IMR-90 (cell line): ENCODE results near the gene PRSS3. TPM values are rescaled to one million over a fixed set of nuclear protein-coding genes. Genes with fewer than 3 reads are reported as not detected.

Experiments
- ATAC-seq: fragments of 200-7000 bp; cut with Tn5 transposase; 2 replicates; pipeline ENCODE4 v1.9.1; 2020; ENCODE audit warnings: low read depth, mild to moderate bottlenecking, moderate library complexity
- BruUV-seq: library from RNA; stranded (reverse); fragments of 400-500 nt; replicated peaks from 2 replicates; lab custom pipeline; 2021; lab: Mats Ljungman, UMichigan
- CTCF ChIA-PET: fragments of 300-600 bp; formaldehyde crosslinking; extraction: SDS; loops from one replicate; lab custom pipeline; 2021; ENCODE audit warnings: antibody characterized with exemption; lab: Yijun Ruan, JAX
- POLR2A ChIA-PET: fragments of 300-600 bp; sonication (Branson Sonifier 250); formaldehyde crosslinking; loops from one replicate; lab custom pipeline; 2022; ENCODE audit warnings: antibody characterized with exemption; ENCODE audit not compliant: unreplicated experiment; lab: Charles Lee
- DNase-seq: peaks from one replicate; pipeline ENCODE4 v3.0.0; 2013
- H2AFZ ChIP-seq: replicated peaks from 2 replicates; pipeline ENCODE3; 2013; ENCODE audit warnings: low read length, mild to moderate bottlenecking; ENCODE audit not compliant: poor library complexity
- H2AK5ac ChIP-seq: 2 replicates; pipeline ENCODE4 v1.6.1; 2013; ENCODE audit warnings: low read depth, low read length, inconsistent platforms
- H2AK9ac ChIP-seq: replicated peaks from 2 replicates; pipeline ENCODE3; 2013; ENCODE audit warnings: mild to moderate bottlenecking, low read depth, low read length, moderate library complexity; ENCODE audit not compliant: poor library complexity
- H2BK120ac ChIP-seq: 2 replicates; pipeline ENCODE4 v1.6.1; 2013; ENCODE audit warnings: low read depth, low read length, inconsistent platforms
- H2BK15ac ChIP-seq: 3 replicates; pipeline ENCODE4 v1.6.1; 2013; ENCODE audit warnings: low read depth, low read length, inconsistent platforms
- H2BK20ac ChIP-seq: 2 replicates; pipeline ENCODE4 v1.6.1; 2013; ENCODE audit warnings: low read depth, mild to moderate bottlenecking, inconsistent platforms, low read length, moderate library complexity
- H2BK5ac ChIP-seq: 2 replicates; pipeline ENCODE4 v1.6.1; 2013; ENCODE audit warnings: mild to moderate bottlenecking, low read depth, low read length, inconsistent platforms; ENCODE audit not compliant: poor library complexity, severe bottlenecking
- H3K14ac ChIP-seq: replicated peaks from 2 replicates; pipeline ENCODE4 v1.6.1; 2013; ENCODE audit warnings: low read depth, low read length, inconsistent platforms
- H3K18ac ChIP-seq: 2 replicates; pipeline ENCODE4 v1.6.1; 2013; ENCODE audit warnings: low read depth, low read length, control low read depth
- H3K23ac ChIP-seq: 2 replicates; pipeline ENCODE4 v1.6.1; 2013; ENCODE audit warnings: low read depth, low read length, inconsistent platforms
- H3K27ac ChIP-seq: 2 replicates; pipeline ENCODE4 v1.5.1; 2013; ENCODE audit warnings: mild to moderate bottlenecking, control low read depth, low read length; ENCODE audit not compliant: insufficient read depth
- H3K27me3 ChIP-seq: 2 replicates; pipeline ENCODE4 v1.6.1; 2013; ENCODE audit warnings: low read length; ENCODE audit not compliant: control insufficient read depth, insufficient read depth
- H3K36me3 ChIP-seq: 2 replicates; pipeline ENCODE4 v1.6.1; 2013; ENCODE audit warnings: low read length, mixed read lengths; ENCODE audit not compliant: control insufficient read depth, insufficient read depth
- H3K4ac ChIP-seq: 2 replicates; pipeline ENCODE4 v1.6.1; 2013; ENCODE audit warnings: low read depth, low read length, inconsistent platforms
- H3K4me1 ChIP-seq: 2 replicates; pipeline ENCODE4 v1.6.1; 2013; ENCODE audit warnings: low read length, mixed read lengths; ENCODE audit not compliant: control insufficient read depth, insufficient read depth
- H3K4me2 ChIP-seq: 2 replicates; pipeline ENCODE4 v1.6.1; 2013; ENCODE audit warnings: low read depth, mild to moderate bottlenecking, control low read depth, low read length, moderate library complexity
- H3K4me3 ChIP-seq: 2 replicates; pipeline ENCODE4 v1.5.1; 2013; ENCODE audit warnings: low read depth, mild to moderate bottlenecking, control low read depth, low read length, moderate library complexity; ENCODE audit not compliant: insufficient read depth
- H3K56ac ChIP-seq: 2 replicates; pipeline ENCODE4 v1.6.1; 2013; ENCODE audit warnings: low read length, inconsistent platforms; ENCODE audit not compliant: insufficient read depth; ENCODE audit errors: extremely low read depth
- H3K79me1 ChIP-seq, 2 experiments: 2 replicates each; pipeline ENCODE4 v1.6.1; 2013; ENCODE audit warnings: low read length in 2 of 2, inconsistent platforms in 1 of 2, low read depth in 1 of 2
- H3K9ac ChIP-seq: 2 replicates; pipeline ENCODE4 v1.6.1; 2013; ENCODE audit warnings: low read depth, low read length, control low read depth
- H3K9me1 ChIP-seq: 2 replicates; pipeline ENCODE4 v1.6.1; 2013; ENCODE audit warnings: low read length, inconsistent platforms; ENCODE audit not compliant: insufficient read depth
- H3K9me3 ChIP-seq: 2 replicates; pipeline ENCODE4 v1.6.1; 2013; ENCODE audit warnings: low read length; ENCODE audit not compliant: control insufficient read depth, insufficient read depth
- H4K20me1 ChIP-seq: 2 replicates; pipeline ENCODE4 v1.6.1; 2013; ENCODE audit warnings: low read length, inconsistent platforms; ENCODE audit not compliant: insufficient read depth
- H4K5ac ChIP-seq: 2 replicates; pipeline ENCODE4 v1.6.1; 2013; ENCODE audit warnings: mild to moderate bottlenecking, low read depth, low read length, control low read depth
- H4K8ac ChIP-seq, 2 experiments: 2 replicates each; pipeline ENCODE4 v1.6.1; 2013; ENCODE audit warnings: low read depth in 2 of 2, low read length in 2 of 2, control low read depth in 1 of 2, inconsistent platforms in 1 of 2
- H4K91ac ChIP-seq: 2 replicates; pipeline ENCODE4 v1.6.1; 2013; ENCODE audit warnings: low read depth, low read length, inconsistent platforms; ENCODE audit not compliant: insufficient read depth
- BHLHE40 ChIP-seq: fragments of 150-350 bp; IDR thresholded peaks from 2 replicates; pipeline ENCODE4 v1.6.1; 2016; ENCODE audit warnings: mild to moderate bottlenecking, low read depth, low read length
- CEBPB ChIP-seq: IDR thresholded peaks from 2 replicates; pipeline ENCODE4 v1.6.1; 2012; ENCODE audit warnings: low read depth, low read length, improper control_type of control experiment
- CTCF ChIP-seq: conservative IDR thresholded peaks from 2 replicates; pipeline ENCODE4 v1.5.1; 2012; ENCODE audit warnings: mild to moderate bottlenecking, low read depth, low read length, improper control_type of control experiment
- FOS ChIP-seq: fragments of 150-350 bp; IDR thresholded peaks from 2 replicates; pipeline ENCODE4 v1.6.1; 2016; ENCODE audit warnings: low read depth, low read length
- NFE2L2 ChIP-seq: fragments of 150-350 bp; IDR thresholded peaks from 2 replicates; pipeline ENCODE4 v1.6.1; 2016; ENCODE audit warnings: low read depth, mild to moderate bottlenecking, low read length
- POLR2A ChIP-seq: IDR thresholded peaks from 2 replicates; pipeline ENCODE4 v1.6.1; 2012; ENCODE audit warnings: mild to moderate bottlenecking, low read depth, low read length
- RFX5 ChIP-seq: IDR thresholded peaks from 2 replicates; pipeline ENCODE4 v1.8.0; 2012; ENCODE audit warnings: low read depth, mild to moderate bottlenecking, low read length, moderate library complexity
- SMC3 ChIP-seq: fragments of 150-350 bp; IDR thresholded peaks from 2 replicates; pipeline ENCODE4 v1.6.1; 2016; ENCODE audit warnings: low read depth, mild to moderate bottlenecking, antibody characterized with exemption, low read length, moderate library complexity
- USF2 ChIP-seq: fragments of 150-350 bp; IDR thresholded peaks from 2 replicates; pipeline ENCODE4 v1.6.1; 2017; ENCODE audit warnings: mild to moderate bottlenecking, antibody characterized with exemption, low read length, low read depth
- WGBS, 2 experiments: methylation state at CpG; one replicate each; pipeline versions ENCODE4 v1.1.5 to v1.1.7; 2013; ENCODE audit warnings: missing lambda C conversion rate in 2 of 2; ENCODE audit not compliant: insufficient read length in 1 of 2; ENCODE audit errors: extremely low coverage in 2 of 2; 5-methylcytosine and 5-hydroxymethylcytosine counted together
- dilution Hi-C: fragments of 300-500 bp; cut with HindIII; formaldehyde crosslinking; loops from one replicate; pipeline ENCODE4 v1.14.3; 2018; ENCODE audit warnings: low sequenced_read_pairs; ENCODE audit not compliant: unreplicated experiment
- in situ Hi-C: fragments of 300-500 bp; cut with MboI; formaldehyde crosslinking; loops from 3 replicates; pipeline ENCODE4 v1.14.3; 2019; ENCODE audit warnings: low sequenced_read_pairs, inconsistent platforms, mixed read lengths
- intact Hi-C: fragments of 100-400 bp; cut with micrococcal nuclease; formaldehyde crosslinking; loops from 2 replicates; pipeline ENCODE4 v1.10.0; 2022
- polyA plus RNA-seq, 3 experiments: library from polyadenylated mRNA; depleted of rRNA; stranded (reverse); fragments of >200 nt; gene quantifications; 2 replicates each; pipeline ENCODE4 v1.2.3, GENCODE V29; 2012; ENCODE audit warnings: low replicate concordance in 1 of 3
- total RNA-seq: library from RNA; depleted of rRNA; stranded (reverse); fragments of >200 nt; gene quantifications from 2 replicates; pipeline ENCODE4 v1.2.3, GENCODE V29; 2012

The PRSS3 gene
- total and polyA plus RNA-seq, 2 of the 4 experiments (the other 2 are of a cell fraction) = 7.0 to 26.9 TPM

- Histone ChIP-seq H3K27ac (peak overlapping the region; percentile 13; the same call in 1 of the 2 replicates), H4K8ac (no peak overlapping the region), H3K18ac (no peak overlapping the region), H3K4me1 (peaks cover 13% of the 10 kb centered on the region), H4K5ac (no peak overlapping the region), H2AK9ac (no peak overlapping the region), H3K4me2 (no peak overlapping the region), H2BK5ac (no peak overlapping the region), H3K9ac (no peak overlapping the region), H4K91ac (no peak overlapping the region), H3K56ac (no peak overlapping the region), H4K20me1 (peaks cover 96% of the 10 kb centered on the region), H3K36me3 (no peaks in the 10 kb centered on the region), H2BK120ac (no peak overlapping the region), H3K4ac (no peak overlapping the region), H3K9me1 (peaks cover 13% of the 10 kb centered on the region), H3K4me3 (no peak overlapping the region), H2AFZ (no peak overlapping the region), H2BK20ac (no peak overlapping the region), H2AK5ac (no peak overlapping the region), H2BK15ac (no peak overlapping the region), H3K14ac (no peak overlapping the region), H3K79me1 (peaks cover 0 to 69% of the 10 kb centered on the region in 2 experiments), H3K23ac (no peak overlapping the region), H3K9me3 (no peaks in the 10 kb centered on the region), H3K27me3 (no peaks in the 10 kb centered on the region)
- intact Hi-C loops (no loop called here), in situ Hi-C loops (no loop called here), dilution Hi-C loops (no loop called here)
- DNase-seq (no peak), ATAC-seq (no peak)
- BruUV-seq = no TSS peak
- TF ChIP-seq CEBPB (no peak), BHLHE40 (no peak), USF2 (no peak), RFX5 (no peak), NFE2L2 (no peak), CTCF (no peak), FOS (no peak), SMC3 (no peak), POLR2A (no peak)
- ChIA-PET POLR2A (interaction anchor here (0.6 kb wide), 1 partner anchor 372 kb away, joined by 14 read pairs; no protein-coding TSS in a partner anchor), CTCF (no interaction called here)
- 92% methylated on average over 2 of the region's 4 CpGs; no CpG with 5 or more reads in 1 of the 2 experiments for WGBS, 2 experiments
These were observed 41.8 kb downstream of the PRSS3 start for GRCh38 chr9:33837138-33837537.
